HepG2 (cell line): ENCODE data around the gene CCDC70. TPM values are rescaled to one million over a fixed set of nuclear protein-coding genes. Genes with fewer than 3 reads are reported as not detected.

Experiments used
- FOXP1 ChIP-seq, 2 experiments: fragments of 450-650 bp in 1 of 2; IDR thresholded peaks; 2 replicates each; pipeline ENCODE4 v1.6.1; 2017 to 2018; ENCODE audit warnings: antibody characterized with exemption in 1 of 2
- KDM2A ChIP-seq: sonication (generic); formaldehyde crosslinking; IDR thresholded peaks from 2 replicates; pipeline ENCODE4 v1.4.0; 2020; ENCODE audit warnings: low read depth, missing genetic modification reagents, borderline replicate concordance
- MLLT10 ChIP-seq: sonication (generic); formaldehyde crosslinking; IDR thresholded peaks from 2 replicates; pipeline ENCODE4 v1.4.0; 2020; ENCODE audit warnings: missing genetic modification reagents
- MYNN ChIP-seq: sonication (generic); formaldehyde crosslinking; IDR thresholded peaks from 2 replicates; pipeline ENCODE4 v1.4.0; 2020; ENCODE audit warnings: mild to moderate bottlenecking, low read depth, missing genetic modification reagents
- NR2C2 ChIP-seq: sonication (generic); formaldehyde crosslinking; IDR thresholded peaks from 2 replicates; pipeline ENCODE4 v1.4.0; 2020; ENCODE audit warnings: missing genetic modification reagents, mild to moderate bottlenecking, moderate library complexity, borderline replicate concordance
- RCOR2 ChIP-seq: IDR thresholded peaks from 2 replicates; pipeline ENCODE4 v1.6.1; 2016; ENCODE audit warnings: missing biosample characterization, missing genetic modification reagents
- RELA ChIP-seq: sonication (generic); formaldehyde crosslinking; IDR thresholded peaks from 2 replicates; pipeline ENCODE4 v1.4.0; 2020; ENCODE audit warnings: missing genetic modification reagents
- SMAD9 ChIP-seq: sonication (generic); formaldehyde crosslinking; IDR thresholded peaks from 2 replicates; pipeline ENCODE4 v1.5.1; 2020; ENCODE audit warnings: mild to moderate bottlenecking, missing genetic modification reagents
- ZFP36 ChIP-seq: fragments of 150-350 bp; IDR thresholded peaks from 2 replicates; pipeline ENCODE4 v1.6.1; 2018; ENCODE audit warnings: borderline replicate concordance, low read length, low read depth; ENCODE audit not compliant: partially characterized antibody
- ZNF138 ChIP-seq: sonication (generic); formaldehyde crosslinking; IDR thresholded peaks from 2 replicates; pipeline ENCODE4 v1.5.0; 2020; ENCODE audit warnings: mild to moderate bottlenecking, low read depth, missing genetic modification reagents
- ZNF17 ChIP-seq: sonication (generic); formaldehyde crosslinking; IDR thresholded peaks from 2 replicates; pipeline ENCODE4 v1.5.0; 2020; ENCODE audit warnings: mild to moderate bottlenecking, missing genetic modification reagents
- ZNF350 ChIP-seq: sonication (generic); formaldehyde crosslinking; IDR thresholded peaks from 2 replicates; pipeline ENCODE4 v1.4.0; 2020; ENCODE audit warnings: mild to moderate bottlenecking, low read depth, missing genetic modification reagents, borderline replicate concordance
- ZNF720 ChIP-seq: sonication (generic); formaldehyde crosslinking; IDR thresholded peaks from 2 replicates; pipeline ENCODE4 v1.4.0; 2020; ENCODE audit warnings: missing genetic modification reagents
- ZNF879 ChIP-seq: sonication (generic); formaldehyde crosslinking; IDR thresholded peaks from 2 replicates; pipeline ENCODE4 v1.8.1; 2023; ENCODE audit warnings: missing genetic modification reagents
- polyA plus RNA-seq, 8 experiments: library from polyadenylated mRNA; depleted of rRNA in 3 of 8; stranded (reverse) in 7 of 8; unstranded in 1 of 8; fragments of >200 nt; fragmentation: Illumina TruSeq in 4 of 8; extraction: Trizol in 4 of 8; gene quantifications; 2 replicates each; pipeline versions ENCODE4 v1.2.1 to v1.2.3, GENCODE V29; 2011 to 2016; ENCODE audit warnings: low read depth in 4 of 8, missing spikeins in 1 of 8, mixed read lengths in 1 of 8; ENCODE audit not compliant: insufficient read depth in 1 of 8
- total RNA-seq, 5 experiments: library from RNA; depleted of rRNA; stranded (reverse); fragments of >200 nt; fragmentation: Illumina TruSeq; extraction: Trizol; gene quantifications; 2 replicates each; pipeline ENCODE4 v1.2.3, GENCODE V29; 2016; ENCODE audit warnings: low read depth in 1 of 5
- TF ChIP-seq, protein P1 (sequence below): sonication (generic); formaldehyde crosslinking; conservative IDR thresholded peaks from 2 replicates; pipeline ENCODE4 v1.8.0; 2022; ENCODE audit warnings: missing genetic modification reagents
- TF ChIP-seq, protein P2 (sequence below): sonication (generic); formaldehyde crosslinking; IDR thresholded peaks from 2 replicates; pipeline ENCODE4 v1.8.1; 2022; ENCODE audit warnings: mild to moderate bottlenecking, missing genetic modification reagents
- TF ChIP-seq, protein P3 (sequence below): sonication (generic); formaldehyde crosslinking; IDR thresholded peaks from 2 replicates; pipeline ENCODE4 v1.4.0; 2020; ENCODE audit warnings: missing genetic modification reagents
- TF ChIP-seq, protein P4 (sequence below): sonication (generic); formaldehyde crosslinking; IDR thresholded peaks from 2 replicates; pipeline ENCODE4 v1.8.0; 2022; ENCODE audit warnings: mild to moderate bottlenecking, missing genetic modification reagents; ENCODE audit not compliant: insufficient replicate concordance
- TF ChIP-seq, protein P5 (sequence below): IDR thresholded peaks from 2 replicates; pipeline ENCODE4 v1.6.1; 2016

CCDC70 gene
- total and polyA plus RNA-seq, 2 of the 13 experiments (the other 11 are each of a cell fraction or from before 2014, with no cell fraction given): 0.13 TPM; not detected in 1

DNA sequence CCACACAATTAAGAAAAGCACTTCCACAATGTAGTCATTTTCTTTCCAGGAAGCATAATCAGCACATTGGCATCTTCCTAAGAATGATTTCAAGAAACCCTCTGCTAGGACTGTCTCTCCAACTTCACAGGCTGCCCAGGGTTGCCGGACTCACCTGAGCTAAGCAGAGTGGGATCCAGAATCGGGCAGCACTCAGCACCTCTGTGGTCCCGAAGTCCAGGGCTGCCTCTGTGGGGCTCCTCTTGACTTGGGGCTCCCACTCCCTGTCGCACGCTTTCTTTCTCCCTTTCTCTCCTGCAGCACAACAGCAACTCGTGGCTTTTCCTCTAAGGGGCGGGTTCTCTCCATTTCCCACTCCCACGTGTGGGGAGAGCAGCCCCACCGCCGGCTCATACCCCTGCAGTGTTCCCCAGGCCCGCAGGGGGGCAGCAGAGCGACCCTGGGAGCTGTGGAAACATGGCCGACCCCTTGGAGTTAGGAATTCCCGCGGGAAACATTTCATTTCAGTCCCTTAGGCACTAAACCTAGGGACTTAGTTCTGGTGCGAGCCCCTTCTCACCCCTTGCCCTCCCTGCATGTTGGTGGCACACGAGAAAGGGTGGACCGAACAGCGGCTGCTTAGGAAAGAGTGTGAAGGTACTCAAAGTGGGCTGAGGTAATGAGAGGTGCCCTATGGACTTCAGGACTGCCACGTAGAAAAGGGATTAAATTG lies 16.8 kb upstream of the CCDC70 start, which contains the start of gene TMEM272 (continued):
- TF ChIP-seq, protein P1, sequence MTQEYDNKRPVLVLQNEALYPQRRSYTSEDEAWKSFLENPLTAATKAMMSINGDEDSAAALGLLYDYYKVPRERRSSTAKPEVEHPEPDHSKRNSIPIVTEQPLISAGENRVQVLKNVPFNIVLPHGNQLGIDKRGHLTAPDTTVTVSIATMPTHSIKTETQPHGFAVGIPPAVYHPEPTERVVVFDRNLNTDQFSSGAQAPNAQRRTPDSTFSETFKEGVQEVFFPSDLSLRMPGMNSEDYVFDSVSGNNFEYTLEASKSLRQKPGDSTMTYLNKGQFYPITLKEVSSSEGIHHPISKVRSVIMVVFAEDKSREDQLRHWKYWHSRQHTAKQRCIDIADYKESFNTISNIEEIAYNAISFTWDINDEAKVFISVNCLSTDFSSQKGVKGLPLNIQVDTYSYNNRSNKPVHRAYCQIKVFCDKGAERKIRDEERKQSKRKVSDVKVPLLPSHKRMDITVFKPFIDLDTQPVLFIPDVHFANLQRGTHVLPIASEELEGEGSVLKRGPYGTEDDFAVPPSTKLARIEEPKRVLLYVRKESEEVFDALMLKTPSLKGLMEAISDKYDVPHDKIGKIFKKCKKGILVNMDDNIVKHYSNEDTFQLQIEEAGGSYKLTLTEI: no peak
- TF ChIP-seq, protein P2, sequence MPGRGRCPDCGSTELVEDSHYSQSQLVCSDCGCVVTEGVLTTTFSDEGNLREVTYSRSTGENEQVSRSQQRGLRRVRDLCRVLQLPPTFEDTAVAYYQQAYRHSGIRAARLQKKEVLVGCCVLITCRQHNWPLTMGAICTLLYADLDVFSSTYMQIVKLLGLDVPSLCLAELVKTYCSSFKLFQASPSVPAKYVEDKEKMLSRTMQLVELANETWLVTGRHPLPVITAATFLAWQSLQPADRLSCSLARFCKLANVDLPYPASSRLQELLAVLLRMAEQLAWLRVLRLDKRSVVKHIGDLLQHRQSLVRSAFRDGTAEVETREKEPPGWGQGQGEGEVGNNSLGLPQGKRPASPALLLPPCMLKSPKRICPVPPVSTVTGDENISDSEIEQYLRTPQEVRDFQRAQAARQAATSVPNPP (CRISPR knock-in tag): no peak
- TF ChIP-seq ZNF17 (CRISPR knock-in tag) (no peak), MLLT10 (CRISPR knock-in tag) (no peak), RCOR2 (no peak), SMAD9 (CRISPR knock-in tag) (no peak), ZNF138 (CRISPR knock-in tag) (no peak), RELA (no peak), MYNN (CRISPR knock-in tag) (no peak), ZNF350 (no peak; the same call in 1 of the 2 replicates), KDM2A (CRISPR knock-in tag) (peak; percentile 59; the same call in 1 of the 2 replicates), ZFP36 (no peak), ZNF720 (CRISPR knock-in tag) (no peak), FOXP1 (IDR thresholded peaks at IDR 0.05) (no peak), FOXP1 (CRISPR knock-in tag; IDR thresholded peaks at IDR 0.05) (no peak), NR2C2 (CRISPR knock-in tag) (no peak), ZNF879 (no peak)
- TF ChIP-seq, protein P3, sequence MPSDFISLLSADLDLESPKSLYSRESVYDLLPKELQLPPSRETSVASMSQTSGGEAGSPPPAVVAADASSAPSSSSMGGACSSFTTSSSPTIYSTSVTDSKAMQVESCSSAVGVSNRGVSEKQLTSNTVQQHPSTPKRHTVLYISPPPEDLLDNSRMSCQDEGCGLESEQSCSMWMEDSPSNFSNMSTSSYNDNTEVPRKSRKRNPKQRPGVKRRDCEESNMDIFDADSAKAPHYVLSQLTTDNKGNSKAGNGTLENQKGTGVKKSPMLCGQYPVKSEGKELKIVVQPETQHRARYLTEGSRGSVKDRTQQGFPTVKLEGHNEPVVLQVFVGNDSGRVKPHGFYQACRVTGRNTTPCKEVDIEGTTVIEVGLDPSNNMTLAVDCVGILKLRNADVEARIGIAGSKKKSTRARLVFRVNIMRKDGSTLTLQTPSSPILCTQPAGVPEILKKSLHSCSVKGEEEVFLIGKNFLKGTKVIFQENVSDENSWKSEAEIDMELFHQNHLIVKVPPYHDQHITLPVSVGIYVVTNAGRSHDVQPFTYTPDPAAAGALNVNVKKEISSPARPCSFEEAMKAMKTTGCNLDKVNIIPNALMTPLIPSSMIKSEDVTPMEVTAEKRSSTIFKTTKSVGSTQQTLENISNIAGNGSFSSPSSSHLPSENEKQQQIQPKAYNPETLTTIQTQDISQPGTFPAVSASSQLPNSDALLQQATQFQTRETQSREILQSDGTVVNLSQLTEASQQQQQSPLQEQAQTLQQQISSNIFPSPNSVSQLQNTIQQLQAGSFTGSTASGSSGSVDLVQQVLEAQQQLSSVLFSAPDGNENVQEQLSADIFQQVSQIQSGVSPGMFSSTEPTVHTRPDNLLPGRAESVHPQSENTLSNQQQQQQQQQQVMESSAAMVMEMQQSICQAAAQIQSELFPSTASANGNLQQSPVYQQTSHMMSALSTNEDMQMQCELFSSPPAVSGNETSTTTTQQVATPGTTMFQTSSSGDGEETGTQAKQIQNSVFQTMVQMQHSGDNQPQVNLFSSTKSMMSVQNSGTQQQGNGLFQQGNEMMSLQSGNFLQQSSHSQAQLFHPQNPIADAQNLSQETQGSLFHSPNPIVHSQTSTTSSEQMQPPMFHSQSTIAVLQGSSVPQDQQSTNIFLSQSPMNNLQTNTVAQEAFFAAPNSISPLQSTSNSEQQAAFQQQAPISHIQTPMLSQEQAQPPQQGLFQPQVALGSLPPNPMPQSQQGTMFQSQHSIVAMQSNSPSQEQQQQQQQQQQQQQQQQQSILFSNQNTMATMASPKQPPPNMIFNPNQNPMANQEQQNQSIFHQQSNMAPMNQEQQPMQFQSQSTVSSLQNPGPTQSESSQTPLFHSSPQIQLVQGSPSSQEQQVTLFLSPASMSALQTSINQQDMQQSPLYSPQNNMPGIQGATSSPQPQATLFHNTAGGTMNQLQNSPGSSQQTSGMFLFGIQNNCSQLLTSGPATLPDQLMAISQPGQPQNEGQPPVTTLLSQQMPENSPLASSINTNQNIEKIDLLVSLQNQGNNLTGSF (CRISPR knock-in tag): no peak
- TF ChIP-seq, protein P4, sequence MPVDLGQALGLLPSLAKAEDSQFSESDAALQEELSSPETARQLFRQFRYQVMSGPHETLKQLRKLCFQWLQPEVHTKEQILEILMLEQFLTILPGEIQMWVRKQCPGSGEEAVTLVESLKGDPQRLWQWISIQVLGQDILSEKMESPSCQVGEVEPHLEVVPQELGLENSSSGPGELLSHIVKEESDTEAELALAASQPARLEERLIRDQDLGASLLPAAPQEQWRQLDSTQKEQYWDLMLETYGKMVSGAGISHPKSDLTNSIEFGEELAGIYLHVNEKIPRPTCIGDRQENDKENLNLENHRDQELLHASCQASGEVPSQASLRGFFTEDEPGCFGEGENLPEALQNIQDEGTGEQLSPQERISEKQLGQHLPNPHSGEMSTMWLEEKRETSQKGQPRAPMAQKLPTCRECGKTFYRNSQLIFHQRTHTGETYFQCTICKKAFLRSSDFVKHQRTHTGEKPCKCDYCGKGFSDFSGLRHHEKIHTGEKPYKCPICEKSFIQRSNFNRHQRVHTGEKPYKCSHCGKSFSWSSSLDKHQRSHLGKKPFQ (CRISPR knock-in tag): no peak
- TF ChIP-seq, protein P5, sequence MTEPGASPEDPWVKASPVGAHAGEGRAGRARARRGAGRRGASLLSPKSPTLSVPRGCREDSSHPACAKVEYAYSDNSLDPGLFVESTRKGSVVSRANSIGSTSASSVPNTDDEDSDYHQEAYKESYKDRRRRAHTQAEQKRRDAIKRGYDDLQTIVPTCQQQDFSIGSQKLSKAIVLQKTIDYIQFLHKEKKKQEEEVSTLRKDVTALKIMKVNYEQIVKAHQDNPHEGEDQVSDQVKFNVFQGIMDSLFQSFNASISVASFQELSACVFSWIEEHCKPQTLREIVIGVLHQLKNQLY (CRISPR knock-in tag): no peak
